Neutrophil (primary cell): ENCODE measurements around the gene FMO1.

ENCODE experiments used
- H3K27ac ChIP-seq: fragments of 200-600 bp; sonication (generic); 2 replicates; pipeline ENCODE4 v1.5.1; 2016; ENCODE audit warnings: mild to moderate bottlenecking, moderate library complexity
- H3K27me3 ChIP-seq: fragments of 200-600 bp; sonication (generic); 2 replicates; pipeline ENCODE4 v1.6.0; 2016; ENCODE audit warnings: mild to moderate bottlenecking
- H3K36me3 ChIP-seq: fragments of 200-600 bp; sonication (generic); 2 replicates; pipeline ENCODE4 v1.5.1; 2017
- H3K4me1 ChIP-seq, 2 experiments: fragments of 200-600 bp in 1 of 2; sonication (generic) in 1 of 2; 1 replicate in 1 of 2; 2 replicates in 1 of 2; pipeline versions ENCODE4 v1.5.1 to v1.6.1; 2013 to 2016; ENCODE audit warnings: low read depth in 1 of 2, low read length in 1 of 2, mild to moderate bottlenecking in 1 of 2, moderate library complexity in 1 of 2; ENCODE audit not compliant: control insufficient read depth in 1 of 2, insufficient read depth in 1 of 2
- H3K4me3 ChIP-seq, 2 experiments: fragments of 200-600 bp in 1 of 2; sonication (generic) in 1 of 2; 1 replicate in 1 of 2; 2 replicates in 1 of 2; pipeline ENCODE4 v1.5.1; 2013 to 2016; ENCODE audit warnings: low read depth in 1 of 2, low read length in 1 of 2, mild to moderate bottlenecking in 1 of 2, moderate library complexity in 1 of 2
- H3K9me3 ChIP-seq: fragments of 200-600 bp; sonication (generic); 2 replicates; pipeline ENCODE4 v1.5.1; 2016
- CTCF ChIP-seq: fragments of 200-600 bp; sonication (generic); IDR thresholded peaks from 2 replicates; pipeline ENCODE4 v1.5.1; 2016; ENCODE audit warnings: antibody characterized with exemption

The FMO1 gene

GRCh38 chr1:171210355-171210754 is 37.9 kb upstream of the FMO1 start:
- H3K36me3 ChIP-seq = no peaks in the 10 kb centered on the region
- H3K4me3 ChIP-seq = no peak overlapping the region
- no peaks in the 10 kb centered on the region for H3K9me3 ChIP-seq
- no peaks in the 10 kb centered on the region for H3K27me3 ChIP-seq
- H3K4me1 ChIP-seq = no peaks in the 10 kb centered on the region
- TF ChIP-seq CTCF = no peak
- H3K27ac ChIP-seq = no peak overlapping the region

GRCh38 chr1:171212607-171213351 is 35.5 kb upstream of the FMO1 start:
- Histone ChIP-seq H3K36me3 (no peaks in the 10 kb centered on the region), H3K4me1 (no peaks in the 10 kb centered on the region), H3K9me3 (no peaks in the 10 kb centered on the region), H3K27ac (no peak overlapping the region), H3K4me3 (no peak overlapping the region), H3K27me3 (no peaks in the 10 kb centered on the region)
- TF ChIP-seq CTCF = no peak

- no peak for TF ChIP-seq CTCF
- Histone ChIP-seq H3K4me3 (no peak overlapping the region), H3K9me3 (no peaks in the 10 kb centered on the region), H3K27me3 (no peaks in the 10 kb centered on the region), H3K4me1 (no peaks in the 10 kb centered on the region), H3K36me3 (no peaks in the 10 kb centered on the region), H3K27ac (no peak overlapping the region)
These were observed 34.5 kb upstream of the FMO1 start for GRCh38 chr1:171213559-171214454.

- no peaks in the 10 kb centered on the region for H3K9me3 ChIP-seq
- H3K27me3 ChIP-seq = no peaks in the 10 kb centered on the region
- H3K36me3 ChIP-seq = no peaks in the 10 kb centered on the region
- H3K27ac ChIP-seq = no peak overlapping the region
- no peaks in the 10 kb centered on the region for H3K4me1 ChIP-seq
- H3K4me3 ChIP-seq = no peak overlapping the region
- TF ChIP-seq CTCF = no peak
These were observed 30.4 kb upstream of the FMO1 start for GRCh38 chr1:171217658-171218443.

GRCh38 chr1:171218661-171219060 is 29.6 kb upstream of the FMO1 start:
- no peaks in the 10 kb centered on the region for H3K9me3 ChIP-seq
- H3K27ac ChIP-seq = no peak overlapping the region
- no peak overlapping the region for H3K4me3 ChIP-seq
- H3K27me3 ChIP-seq = no peaks in the 10 kb centered on the region
- H3K4me1 ChIP-seq = no peaks in the 10 kb centered on the region
- no peaks in the 10 kb centered on the region for H3K36me3 ChIP-seq
- no peak for TF ChIP-seq CTCF
